HG03097 (cell line): ENCODE data around the gene GLS.

Experiments
- ATAC-seq: cut with Tn5 transposase; IDR thresholded peaks from one replicate; pipeline ENCODE4 v1.9.1; 2021; ENCODE audit not compliant: unreplicated experiment, low FRiP score

Gene GLS

DNA sequence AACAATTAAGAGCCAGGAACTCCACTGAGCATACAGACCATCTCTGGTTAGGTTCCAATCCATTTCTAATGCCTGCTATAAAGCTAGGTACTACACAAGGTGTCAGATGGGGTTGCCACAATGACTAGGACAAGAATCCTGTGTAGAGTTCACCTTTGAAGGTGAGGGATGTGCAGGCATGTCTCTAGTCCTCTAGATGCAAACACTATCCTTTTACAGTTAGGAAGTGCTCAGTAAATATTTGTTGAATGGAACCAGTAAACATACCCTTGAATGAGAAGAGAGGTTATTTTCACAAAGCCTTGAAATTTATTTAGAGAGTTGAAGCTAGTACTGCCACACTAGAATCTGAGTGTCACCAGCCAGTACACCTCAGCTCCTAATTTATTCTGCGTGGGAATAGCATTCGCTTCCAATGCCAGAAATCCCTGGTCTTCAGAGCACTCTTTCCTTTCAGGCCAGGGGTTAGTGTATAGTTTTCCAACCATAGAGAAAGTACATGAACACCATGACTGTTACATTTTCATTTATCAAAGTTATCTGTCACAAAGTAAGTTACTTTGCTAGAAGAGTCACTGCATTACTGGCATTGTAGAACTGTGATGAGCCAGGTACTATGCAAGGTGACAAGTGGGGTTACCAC lies 85.1 kb downstream of the GLS start:
- ATAC-seq, result no peak

DNA sequence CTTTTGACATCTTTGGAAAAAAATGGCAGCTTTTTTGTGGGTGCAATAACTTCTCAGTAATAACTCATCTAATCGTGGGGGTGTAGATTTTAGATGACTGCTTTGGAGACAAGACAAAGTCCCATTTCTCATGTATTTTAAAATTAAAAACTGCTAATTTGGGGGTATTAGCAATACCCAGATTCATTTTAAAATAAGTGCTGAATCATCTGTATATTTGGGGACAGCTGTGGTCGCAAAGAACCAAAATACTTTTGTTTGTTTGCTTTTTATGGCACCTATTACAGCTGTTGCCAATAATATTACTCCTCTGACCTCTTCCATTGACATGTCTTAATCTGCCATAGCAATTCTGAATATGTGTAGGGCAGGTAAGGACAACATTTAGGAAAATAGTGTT lies 87.9 kb downstream of the GLS start:
- ATAC-seq, result no peak

DNA sequence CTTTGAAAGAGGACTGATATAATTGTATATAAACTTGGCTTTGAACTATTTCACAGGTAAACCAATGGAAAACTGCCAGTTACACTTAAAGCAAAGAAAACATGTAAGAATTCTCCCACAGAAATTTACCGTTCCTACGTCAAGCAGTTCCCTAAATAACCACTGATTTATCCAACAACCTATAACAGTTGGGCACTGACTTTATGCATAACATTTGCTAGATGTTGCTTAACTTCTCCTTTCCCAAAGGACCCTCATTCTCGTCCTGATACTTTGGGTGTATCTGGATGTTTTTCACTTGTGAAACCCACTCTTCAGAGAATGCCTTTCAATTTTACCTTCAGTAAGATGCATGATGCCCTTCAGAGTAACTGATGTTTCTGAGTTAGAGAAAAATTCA lies 89.5 kb downstream of the GLS start:
- ATAC-seq, result no peak

DNA sequence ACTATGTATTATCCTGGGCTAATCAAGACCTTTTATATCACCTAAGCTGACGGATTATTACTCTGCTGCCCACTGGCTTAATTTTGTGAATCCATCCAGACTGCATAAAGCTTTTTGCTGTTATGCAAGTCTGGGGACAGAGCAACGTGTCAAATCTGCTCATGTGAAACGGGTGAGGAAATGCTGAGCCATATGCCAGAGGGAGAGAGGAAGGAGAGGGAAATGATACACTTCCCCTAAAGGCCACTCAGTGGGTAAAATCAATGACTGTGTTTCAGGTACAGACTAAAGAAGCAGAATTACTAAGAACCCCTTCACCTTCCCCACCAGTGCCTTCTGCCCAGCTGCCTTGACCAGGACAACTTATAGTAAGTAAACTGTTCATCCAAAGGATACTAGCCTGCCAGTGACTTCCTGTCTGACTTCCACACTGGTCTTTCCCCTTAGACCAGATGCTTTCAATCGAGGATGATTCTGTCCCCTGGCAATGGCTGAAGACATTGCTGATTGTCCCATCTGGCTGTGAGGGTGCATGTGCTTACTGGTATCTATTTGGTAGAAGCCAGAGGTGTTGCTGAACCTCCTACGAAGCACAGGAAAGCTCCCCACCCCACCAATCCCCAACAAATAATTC lies 90.4 kb downstream of the GLS start:
- ATAC-seq, result no peak

DNA sequence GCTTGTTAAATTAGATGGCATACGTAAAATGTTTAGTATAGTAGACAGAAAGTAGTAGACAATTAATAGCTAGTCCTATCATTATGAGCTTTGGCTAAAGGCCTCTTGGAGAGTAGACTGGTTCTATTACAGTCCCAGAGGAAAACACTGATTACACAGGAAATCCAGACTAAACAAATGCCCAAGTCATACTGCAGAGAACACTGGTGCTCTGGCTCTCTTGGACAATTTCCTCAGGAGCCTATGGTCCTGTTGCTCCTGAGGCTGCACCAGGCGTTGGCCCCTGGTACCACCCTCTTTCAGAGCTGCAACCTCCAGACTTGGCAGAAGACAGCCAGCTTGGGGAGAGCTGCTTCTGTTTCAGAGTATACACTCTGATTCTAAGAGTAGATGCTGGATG lies 91.6 kb downstream of the GLS start:
- no peak for ATAC-seq

DNA sequence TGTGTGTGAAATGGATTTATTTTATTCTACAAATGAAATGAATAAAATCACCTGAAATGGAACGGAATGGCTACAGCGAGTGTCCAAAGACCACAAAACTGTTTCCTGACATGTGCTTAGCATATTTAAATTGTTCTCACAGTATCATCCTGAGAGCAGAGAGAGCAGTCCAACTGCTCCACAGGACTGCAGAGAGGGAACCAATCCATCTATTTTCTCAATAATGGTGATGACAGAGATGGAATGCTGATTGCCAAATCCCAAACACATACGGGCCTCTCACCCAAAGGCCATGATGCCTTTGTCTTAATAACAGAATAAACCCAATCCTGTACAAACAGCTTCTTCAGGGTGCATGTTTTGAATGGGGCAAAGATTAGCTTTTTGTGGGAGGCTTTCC lies 92.2 kb downstream of the GLS start:
- ATAC-seq, result no peak

DNA sequence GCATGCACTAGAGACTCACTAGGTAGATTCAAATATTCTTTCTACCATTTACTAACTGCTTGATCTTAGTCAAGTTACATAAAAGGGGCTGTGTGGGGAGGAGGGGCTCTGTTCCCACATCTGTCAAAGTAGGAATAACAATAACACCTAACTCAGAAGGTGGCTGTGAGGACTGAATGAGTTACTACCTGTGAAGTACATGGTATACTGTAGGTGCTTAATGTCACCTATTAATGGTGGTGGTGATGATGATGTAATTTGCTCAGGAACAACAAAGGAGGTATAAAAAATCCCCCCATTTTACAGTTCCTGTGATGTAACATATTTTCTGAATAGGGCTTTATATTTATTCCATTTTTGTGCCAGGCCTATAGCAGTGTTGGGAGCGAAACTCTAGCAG lies 92.6 kb downstream of the GLS start:
- no peak for ATAC-seq

DNA sequence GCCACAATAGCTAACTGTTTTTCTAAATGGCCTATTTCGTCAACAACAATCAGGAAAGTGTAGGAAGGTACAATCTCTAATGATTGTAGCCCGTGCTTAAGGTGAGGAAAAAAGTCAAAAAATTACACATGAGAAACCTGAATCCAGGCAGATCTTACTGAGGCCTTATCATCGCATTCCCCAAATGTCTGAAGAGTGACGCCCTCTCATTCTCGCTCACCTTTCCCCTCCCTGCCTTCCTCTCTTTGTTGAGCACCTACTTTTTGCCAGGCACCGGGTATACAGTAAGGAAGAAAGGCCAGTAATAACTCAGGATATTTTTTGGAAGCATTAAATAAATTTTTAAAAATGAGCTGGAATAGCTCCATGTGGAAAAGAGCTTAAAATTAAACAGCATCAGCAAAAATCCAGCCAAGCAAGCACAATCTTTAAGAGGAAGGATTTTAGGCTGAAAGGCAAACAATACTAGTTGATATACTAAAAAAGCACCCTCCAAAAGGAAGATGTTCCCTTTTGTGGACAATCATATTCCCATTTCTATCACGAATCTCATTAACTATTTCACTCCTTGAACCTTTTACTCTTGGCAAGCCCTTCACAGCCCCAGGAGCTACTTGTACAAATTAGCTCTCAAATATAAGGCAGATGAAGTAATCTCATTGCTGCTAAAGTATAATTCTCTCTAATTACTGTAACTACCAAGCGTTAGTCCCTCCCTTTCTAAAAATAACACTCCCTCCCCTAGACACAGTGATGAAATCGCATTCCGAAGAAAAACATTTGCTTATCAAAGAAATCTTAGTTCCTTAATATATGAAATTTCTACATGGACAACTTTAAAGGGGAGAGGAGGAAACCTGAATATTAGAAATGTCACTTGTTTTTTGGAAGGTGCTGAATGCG lies 93.4 kb downstream of the GLS start:
- ATAC-seq, result no peak

DNA sequence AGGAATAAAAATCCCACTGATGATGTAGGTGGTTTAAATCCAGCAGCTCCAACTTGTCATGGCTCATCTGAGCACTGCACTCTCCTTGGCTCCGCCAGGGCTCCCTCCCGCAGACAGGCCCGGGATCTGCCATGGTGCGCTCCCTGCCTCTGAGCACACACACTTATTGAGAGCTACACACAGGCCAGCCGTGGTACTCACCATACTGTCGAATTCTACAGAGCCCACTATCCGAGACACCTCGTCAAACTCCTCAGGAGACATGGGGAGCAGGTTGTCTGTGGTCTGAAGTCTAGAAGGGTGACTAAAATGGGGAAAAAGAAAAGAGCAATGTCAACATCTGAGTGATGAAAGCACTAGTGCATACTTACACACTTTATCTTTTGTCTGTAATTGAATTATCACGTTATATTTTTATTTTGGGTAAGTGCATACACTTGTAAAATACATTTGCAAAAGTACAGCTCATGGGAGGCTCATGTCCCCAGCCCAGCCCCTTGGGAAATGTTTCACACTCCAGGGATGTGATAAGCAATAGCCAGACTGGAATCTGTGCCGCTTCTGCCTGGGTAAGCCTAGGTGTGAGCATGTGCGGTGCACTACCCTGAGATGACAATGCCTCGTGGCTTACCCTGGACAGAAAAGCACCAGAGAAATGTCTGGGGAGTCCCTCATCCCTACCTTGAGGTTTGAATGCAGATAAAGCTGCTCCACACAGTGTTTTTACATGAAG lies 94.2 kb downstream of the GLS start:
- no peak for ATAC-seq

DNA sequence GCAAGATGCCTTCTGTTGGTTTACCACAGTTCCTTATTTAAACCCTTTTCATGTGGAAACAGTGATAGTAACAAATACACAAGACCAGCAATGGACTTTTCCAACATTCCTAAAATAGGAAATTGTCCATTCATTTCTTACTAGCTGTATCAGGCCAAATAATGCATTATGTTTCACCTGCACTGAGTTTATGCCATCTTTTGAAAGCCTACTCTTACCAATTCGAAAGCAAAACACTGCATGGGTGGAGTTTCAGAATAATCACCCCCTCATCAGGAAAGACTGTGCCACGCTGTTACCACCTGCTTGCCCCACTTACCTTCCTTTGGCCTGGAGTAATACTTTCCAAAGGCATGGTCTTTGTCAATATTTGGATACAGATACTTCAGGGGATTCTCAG lies 95.9 kb downstream of the GLS start:
- no peak for ATAC-seq

DNA sequence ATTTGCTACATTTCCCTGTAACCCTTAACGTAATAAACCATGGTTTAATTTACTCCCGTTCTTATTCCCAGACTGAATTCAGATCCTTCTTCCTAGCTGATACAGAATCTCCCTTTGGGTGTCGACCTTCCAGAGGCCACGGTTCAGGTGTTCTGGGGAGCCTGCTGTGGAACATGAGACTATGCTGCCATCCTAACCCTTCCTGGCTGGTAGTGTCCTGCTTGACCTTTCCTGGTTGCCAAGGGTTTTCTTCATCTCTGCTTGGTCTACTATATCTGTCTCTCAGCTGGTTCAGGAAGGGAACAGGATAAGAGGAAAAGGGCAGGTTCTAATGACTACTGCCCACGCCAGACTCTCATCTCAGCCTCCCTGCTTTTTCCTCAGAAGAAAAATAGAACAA lies 96.9 kb downstream of the GLS start:
- ATAC-seq, result no peak

DNA sequence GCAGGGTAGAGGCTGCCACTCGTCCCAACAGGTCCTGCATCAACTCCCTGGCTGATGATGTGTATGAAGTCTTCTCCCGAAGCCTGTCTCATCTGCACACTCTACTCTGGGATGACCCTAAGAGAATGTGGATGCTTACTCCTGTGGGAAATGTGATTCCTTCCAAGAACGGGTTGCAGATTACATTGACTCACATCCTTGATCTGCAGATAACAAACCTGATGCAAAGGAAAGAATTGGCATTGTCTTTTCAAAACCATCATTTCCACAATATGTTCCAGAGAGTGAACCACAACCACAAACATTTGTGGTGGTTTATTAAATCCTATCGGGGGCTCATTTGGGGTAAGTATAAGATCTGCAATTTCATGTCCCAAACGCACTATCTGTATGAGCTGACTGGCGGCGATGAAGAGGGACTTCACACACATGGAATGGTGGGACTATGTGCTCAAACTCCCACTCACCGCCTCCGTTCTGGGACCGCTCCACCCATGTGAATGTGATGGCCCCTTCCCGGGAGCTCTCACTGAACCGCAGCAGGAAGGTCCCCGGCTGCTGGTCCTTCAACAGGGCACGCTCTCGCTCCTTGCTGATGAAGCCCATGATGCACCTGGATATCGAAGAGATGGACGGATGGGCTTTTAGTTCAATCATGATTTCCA lies 97.9 kb downstream of the GLS start:
- ATAC-seq, result no peak

DNA sequence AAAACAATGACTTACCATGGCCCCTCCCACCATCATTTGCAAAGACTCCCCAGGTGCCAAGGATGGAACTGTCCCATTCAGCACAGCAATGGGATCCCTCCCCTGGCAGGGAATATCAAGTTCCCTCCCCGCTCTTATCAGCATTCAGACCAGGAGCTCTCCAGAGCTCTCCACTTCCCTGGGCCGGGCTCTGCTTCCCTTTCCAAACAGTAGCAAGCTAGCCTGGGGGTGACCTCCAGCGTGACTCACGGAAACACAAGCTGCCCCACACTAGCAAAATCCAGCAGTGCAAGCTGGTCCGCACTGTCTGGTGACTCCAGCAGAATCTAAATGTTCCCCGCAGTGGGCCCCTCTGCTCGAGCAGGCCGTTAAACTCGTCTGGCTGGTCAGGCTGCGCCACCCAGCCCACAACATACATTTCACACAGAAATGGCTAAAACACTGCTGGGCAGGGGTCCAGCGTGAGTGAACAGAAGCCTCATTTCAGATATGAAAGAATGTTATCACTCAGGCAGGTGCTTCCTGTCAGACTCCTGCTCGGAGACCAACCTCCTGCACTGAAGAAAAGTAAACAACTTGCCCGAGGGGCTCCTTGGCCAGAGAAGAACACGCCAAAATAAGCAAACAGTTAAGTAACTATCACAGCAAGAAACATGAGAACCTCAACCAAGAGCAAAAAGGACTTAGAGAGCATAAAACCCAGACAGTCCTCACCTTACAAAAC lies 99.4 kb downstream of the GLS start:
- ATAC-seq, result no peak

DNA sequence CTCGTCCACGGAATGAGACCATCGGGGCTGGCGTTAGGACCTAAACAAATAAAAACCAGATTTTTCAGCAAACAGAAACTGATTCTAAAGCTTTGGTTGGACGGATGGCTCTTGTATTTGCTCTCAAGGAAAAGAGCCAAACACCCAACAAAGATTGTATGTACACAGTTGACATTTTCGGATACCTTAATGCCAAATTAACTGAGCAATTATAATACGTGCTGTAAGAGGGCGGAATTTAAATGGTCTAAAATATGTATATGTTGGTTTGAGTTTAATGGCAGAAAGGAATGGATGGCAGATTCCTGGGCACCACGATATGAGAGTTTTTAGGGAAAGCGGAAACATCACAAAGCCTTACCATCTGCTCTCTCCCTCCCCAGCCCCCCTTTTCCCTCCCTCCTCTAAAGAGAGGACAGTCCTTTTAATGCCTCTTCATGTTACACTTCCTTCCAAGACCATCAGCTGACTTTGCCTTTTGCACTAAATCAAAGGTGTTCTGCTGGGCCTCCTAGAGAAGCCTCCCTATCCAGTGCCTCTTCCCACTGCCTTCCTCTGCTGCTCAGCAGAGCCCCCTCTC lies 100.1 kb downstream of the GLS start:
- no peak for ATAC-seq

DNA sequence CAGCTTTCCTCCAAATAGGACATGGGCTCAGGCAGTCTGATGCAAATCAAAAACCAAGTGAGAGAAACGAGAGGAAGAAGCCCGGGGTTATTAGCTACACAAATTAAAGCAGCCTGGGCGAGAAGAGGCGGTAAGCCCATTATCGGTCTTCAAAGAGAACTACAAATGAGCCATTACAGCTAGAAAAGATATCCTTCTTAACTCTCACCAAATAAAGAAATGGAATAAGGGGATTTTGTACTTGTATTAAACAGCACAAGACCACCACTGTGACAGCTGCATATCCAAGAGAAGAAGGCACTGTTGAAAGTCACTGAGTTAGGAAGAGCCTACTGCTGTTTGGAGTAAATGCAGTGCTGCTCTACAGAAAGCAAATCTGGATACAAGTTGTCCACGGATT lies 100.7 kb downstream of the GLS start:
- no peak for ATAC-seq

DNA sequence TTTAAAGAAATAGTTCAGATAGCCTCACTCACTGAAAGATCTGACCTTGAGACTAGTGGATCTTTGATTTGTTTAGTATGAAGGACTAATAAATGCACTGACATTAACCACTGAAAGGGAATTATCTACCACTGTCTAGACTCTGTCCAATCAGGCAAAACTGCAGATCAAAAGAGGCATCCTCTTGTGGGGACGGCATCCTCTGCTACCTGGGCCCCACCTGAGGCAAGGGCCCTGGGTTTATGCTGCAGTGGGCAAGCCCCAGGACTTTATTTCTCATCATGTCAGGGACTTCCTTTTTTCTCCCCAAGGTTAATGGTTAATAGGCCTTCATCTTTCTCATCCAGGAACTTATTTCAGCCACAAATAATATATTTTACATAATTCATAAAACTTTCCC lies 101.1 kb downstream of the GLS start:
- no peak for ATAC-seq

DNA sequence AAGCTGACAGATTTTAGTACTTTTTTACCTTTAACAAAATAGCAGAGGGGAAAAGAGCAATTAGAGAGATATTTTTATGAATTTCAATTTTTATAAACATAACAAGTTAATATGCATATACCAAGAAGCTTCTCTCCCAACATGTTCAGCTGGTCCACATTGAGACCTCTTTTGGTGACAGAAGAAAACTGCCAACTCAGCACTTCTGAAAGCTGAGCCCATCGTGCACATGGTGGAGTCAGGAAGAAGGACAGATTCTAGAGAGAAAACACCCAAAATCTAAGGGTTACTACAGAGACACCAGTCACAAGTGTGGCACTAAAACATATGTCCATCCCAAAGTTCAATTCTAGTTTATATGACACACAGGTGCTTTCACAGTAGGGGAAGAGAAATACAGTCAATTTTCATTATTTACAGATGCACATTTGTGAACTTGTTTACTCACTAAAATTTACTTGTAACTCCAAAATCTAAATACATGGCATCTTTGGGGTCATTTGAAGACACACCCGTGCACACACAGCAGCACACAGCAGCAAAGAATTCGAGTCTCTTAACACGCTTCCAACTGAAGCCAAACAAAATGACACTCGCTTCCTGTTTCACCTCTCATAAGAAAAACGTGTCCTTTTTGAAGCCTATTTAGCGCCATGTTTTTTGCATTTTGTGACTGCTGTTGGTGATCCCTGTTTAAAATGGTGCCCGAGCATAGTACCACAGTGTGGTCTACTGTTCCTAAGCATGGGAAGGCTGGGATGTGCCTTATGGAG lies 101.8 kb downstream of the GLS start:
- ATAC-seq, result no peak

DNA sequence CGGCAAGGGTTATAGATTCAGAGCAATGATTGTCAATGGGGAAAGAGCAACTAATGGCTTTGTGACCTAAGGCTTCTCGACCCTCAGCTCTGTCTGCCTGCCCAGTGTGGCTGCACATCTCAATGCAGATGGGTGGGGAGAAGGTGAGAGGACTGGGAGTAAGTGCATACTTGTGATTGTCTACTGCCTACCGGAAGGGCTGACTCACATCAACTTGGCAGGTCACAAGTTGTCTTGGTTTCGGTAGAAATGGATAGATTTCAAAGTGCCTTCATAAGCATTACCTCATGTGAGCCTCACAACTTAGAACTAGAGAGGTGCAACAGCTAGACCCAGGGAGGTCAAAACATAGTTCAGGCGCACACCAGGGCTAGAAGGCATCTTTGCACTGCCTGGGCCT lies 104.0 kb downstream of the GLS start:
- ATAC-seq, result no peak
